UCSD-AML1 (cell line): ENCODE data around the gene SLC16A4.
"Not testable (repeated sequence)": the region's sequence is repeated elsewhere in the genome, so short reads cannot be mapped to it uniquely, and the experiment has no call there.

Experiments
- DNase-seq: peaks from one replicate; lab custom pipeline; 2025; ENCODE audit not compliant: unreplicated experiment; lab: John Stamatoyannopoulos, UW

SLC16A4 gene

GRCh38 chr1:110409316-110409715, 18.5 kb upstream of the SLC16A4 start:
- no peak for DNase-seq

- DNase-seq, result no peak
Measured at GRCh38 chr1:110408488-110408887, 17.7 kb upstream of the SLC16A4 start.

DNA sequence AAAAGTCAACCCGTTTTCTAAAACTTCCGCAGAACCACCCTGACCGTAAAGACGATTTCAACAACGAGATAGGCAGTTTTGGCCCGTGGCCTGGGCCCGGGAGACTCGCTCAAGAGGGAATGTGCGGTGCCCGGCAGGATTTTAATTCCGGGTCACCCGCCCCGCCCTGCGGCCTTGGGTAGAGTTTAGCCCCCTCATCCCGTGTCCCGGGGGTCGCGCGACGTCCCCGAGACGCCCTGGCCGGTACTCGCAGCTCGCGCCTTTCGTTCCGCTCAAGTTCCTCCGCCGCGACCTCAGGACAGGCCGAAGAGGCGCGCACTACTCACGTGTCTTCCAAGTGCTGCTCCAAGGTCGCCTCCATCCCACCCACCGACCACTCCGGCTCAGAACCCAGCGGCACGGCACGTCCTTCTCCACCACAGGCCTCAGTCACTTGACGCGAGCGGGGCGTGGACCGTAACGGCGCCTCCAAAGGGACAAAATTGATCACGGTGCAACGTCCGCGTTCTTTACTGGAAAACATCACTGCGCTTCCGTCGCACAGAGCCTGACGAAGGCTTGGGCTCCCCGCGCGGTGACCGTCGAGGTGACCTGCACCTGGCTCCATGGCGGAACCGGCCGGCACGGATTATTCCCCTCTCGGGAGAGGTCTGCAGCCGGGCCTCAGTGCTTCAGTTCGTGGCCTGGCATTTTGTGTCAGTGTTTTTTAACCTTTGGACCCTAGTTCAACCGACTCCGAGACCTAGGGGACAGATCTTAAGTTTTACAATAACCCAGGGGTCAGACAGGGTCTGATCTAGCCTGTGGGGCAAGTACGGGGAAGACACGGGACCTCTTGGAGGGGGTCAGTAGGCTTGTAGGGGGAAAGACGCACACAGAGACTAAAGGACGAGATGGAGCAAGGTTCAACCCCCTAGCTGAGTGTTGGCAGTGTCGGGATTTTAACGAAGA, 16.7 kb upstream of the SLC16A4 start, which contains the start of gene LAMTOR5:
Gene LAMTOR5 (minus strand): TSS at position 435 of the 951 bp plus-strand sequence. CDS start 74 bp downstream, at position 361.
- DNase-seq, result peak; percentile 94

DNA sequence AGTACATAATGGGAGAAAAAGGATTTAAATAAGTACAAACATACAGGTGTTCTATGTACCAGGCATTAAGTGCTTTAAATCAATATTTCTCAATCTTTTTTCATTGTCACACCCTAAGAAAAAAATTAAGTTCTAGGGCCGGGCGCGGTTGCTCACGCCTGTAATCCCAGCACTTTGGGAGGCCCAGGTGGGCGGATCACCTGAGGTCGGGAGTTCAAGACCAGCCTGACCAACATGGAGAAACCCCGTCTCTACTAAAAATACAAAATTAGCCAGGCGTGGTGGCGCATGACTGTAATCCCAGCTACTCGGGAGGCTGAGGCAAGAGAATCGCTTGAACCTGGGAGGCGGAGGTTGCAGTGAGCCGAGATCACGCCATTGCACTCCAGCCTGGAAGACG, 15.6 kb upstream of the SLC16A4 start:
- DNase-seq, result not testable (repeated sequence)

GRCh38 chr1:110404401-110404800, 13.6 kb upstream of the SLC16A4 start:
- DNase-seq, result no peak

DNA sequence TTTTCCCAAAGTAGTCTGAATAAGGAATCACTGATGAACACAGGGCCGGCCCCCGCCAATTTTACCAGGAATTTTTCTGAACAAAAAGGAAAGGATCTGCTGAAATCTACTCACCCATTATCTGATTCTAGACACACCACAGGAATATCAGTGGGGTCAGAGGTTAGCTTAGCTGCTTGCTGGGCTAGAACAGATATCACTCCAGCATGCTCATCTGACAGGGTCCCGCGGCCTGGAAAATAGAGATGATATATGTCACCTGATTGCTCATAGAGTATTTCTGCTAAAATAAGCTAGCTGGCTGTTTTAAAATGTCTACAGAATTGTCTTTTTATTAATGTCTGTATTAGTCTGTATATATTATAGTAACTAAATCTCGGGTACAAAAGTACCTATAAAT, 13.0 kb upstream of the SLC16A4 start:
- no peak for DNase-seq

DNA sequence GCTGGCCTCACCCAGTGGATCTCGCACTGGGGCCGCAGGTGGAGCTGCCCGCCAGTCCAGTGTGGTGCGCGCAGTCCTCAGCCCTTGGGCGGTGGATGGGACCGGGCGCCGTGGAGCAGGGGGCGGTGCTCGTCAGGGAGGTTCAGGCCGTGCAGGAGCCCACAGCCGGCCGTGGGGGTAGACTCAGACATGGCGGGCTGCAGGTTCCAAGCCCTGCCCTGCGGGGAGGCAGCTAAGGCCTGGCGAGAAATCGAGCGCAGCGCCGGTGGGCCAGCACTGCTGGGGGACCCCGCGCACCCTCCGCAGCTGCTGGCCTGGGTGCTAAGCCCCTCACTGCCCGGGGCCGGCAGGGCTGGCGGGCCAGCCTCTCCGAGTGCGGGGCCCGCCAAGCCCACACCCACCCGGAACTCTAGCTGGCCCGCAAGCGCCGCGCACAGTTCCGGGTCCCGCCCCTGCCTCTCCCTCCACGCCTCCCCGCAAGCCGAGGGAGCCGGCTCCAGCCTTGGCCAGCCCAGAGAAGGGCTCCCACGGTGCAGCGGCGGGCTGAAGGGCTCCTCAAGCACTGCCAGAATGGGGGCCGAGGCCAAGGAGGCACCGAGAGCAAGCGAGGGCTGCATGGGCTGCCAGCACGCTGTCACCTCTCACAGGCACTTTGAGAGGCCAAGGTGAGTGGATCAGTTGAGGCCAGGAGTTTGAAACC, 5.6 kb upstream of the SLC16A4 start:
- not testable (repeated sequence) for DNase-seq

- no peak for DNase-seq
Measured at GRCh38 chr1:110394493-110394820, 3.6 kb upstream of the SLC16A4 start.

DNA sequence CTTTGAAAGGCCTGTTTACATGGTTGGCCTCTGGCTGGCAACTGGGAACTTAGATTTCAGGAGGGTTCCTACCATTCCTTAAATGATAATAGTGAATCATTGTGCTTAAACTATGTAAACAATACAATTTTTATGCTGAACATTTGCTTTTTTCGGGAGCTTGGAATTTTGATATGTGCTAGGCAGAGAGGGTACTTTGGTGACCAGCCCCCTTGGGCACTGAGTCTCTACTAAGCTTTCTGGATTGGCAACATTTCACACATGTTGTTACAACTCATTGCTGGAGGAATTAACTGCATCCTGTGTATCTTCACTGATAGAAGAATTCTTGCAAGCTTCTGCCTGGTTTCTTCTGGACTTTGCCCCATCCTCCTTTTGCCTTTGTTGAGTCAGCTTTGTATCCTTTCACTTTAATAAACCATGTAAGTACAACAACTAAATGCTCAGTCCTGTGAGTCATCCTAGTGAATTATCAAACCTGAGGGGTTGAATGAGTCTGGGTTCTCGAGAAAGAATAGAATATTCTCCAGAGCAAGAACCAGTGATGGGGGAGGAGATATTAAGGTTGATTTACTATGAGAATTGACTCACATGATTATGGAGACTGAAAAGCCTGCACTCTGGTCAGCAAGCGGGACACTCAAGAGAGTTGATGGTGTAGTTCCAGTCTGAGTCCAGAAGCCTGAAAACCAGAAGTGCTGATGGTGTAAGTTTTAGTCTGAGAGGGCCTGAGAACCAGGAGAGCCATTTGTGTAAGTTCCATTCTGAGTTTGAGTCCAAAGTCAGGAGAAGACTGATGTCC, 3.1 kb upstream of the SLC16A4 start:
- DNase-seq, result no peak

DNA sequence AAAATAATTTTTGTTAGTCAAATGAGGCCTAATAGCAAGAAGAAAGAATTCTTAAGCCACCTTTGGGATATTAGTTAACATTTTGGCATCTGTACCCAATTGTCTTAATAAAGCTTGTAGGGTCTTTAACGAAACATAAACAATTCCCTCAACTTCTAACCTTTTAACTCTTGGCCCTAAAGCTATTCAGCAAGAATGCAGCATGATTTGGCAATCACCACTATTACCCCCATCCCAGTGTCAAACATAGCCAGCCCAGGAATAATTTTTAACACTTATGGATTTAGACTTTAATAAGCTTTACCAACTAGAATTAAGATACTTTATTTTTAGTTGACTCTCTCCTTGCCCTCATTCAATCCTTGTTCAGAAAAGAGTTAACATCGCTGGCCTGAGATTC, 2.5 kb upstream of the SLC16A4 start:
- DNase-seq, result no peak

DNA sequence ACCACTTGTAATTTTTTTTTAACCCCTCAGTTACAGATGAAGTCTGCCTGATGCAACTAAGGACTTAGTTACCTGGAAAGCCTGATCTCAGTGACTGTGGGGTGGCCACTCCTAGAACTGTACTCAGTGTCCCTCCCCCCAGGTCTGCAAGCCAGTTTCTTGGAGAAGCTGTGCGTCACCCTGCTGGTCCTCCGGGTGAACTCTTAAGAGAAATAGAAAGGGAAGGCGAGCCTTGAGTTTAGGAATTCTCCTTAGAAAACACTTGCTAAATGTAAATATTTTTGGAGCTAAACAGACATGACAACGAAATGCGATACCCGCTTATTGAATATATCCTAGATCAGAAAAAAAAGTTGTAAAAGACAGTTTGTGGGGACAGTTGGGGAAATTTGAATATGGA, 730 bp downstream of the SLC16A4 start:
- DNase-seq, result no peak

DNA sequence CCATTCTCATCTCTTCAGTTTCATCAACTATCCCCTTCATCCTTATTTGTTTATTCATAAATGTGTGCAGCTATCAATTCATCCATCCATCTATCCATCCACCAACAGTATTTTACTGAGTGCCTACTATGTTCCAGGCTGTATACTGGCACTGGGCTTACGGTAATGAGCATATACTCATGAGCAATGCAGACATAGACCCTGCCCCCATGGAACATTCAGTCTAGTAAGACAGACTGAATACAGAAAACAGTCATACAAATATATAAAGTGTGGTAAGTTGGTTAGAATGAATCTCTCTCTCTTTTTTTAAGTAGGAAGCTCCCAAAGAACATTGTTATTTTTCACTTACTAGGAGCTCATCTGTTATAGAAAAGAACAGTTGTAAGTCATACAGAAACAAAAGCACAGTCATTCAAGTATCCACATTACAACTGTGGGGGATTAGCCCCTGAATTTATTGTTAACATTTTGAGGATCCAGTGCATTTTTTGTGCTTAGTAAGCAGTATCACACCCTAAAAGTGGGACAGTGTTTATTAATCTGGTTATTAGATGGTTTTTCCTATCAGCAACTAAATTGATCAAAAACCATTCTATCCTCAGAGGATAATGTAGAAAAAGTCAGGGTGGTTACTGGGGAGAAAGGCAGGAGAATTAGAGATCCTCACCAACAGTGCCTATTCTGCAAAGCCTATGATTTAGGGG, 3.6 kb downstream of the SLC16A4 start:
- DNase-seq, result no peak

GRCh38 chr1:110385369-110385768, 5.5 kb downstream of the SLC16A4 start:
- DNase-seq, result no peak

DNA sequence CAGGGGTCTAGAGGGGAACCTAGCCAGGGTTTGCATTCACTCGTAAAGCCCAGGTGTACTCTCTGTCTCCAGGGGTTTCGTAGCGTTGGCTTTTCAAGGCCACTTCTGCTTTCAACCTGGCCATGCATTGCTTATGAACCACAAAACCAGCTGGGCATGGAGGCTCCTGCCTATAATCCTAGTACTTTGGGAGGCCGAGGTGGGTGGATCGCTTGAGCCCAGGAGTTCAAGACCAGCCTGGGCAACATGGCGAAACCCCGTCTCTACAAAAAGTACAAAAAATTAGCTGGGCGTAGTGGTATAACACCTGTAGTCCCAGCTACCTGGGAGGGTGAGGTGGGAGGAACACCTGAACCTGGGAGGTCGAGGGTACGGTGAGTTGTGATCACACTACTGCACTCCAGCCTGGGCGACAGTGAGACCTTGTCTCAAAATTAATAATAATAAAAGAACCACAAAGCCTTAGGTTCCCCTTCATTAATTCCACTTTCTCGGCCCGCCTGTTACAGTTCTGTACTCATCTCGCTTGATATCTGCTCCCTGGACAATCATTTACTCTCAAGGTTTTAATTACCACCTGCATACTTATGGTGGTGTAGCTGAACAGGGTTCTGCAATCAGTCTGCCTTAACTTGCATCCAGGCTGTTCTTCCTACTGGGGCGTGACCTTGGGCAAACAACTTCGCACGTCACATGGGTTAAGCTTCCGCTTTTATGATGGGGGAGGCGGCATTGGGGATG, 6.1 kb downstream of the SLC16A4 start:
- DNase-seq, result no peak

DNA sequence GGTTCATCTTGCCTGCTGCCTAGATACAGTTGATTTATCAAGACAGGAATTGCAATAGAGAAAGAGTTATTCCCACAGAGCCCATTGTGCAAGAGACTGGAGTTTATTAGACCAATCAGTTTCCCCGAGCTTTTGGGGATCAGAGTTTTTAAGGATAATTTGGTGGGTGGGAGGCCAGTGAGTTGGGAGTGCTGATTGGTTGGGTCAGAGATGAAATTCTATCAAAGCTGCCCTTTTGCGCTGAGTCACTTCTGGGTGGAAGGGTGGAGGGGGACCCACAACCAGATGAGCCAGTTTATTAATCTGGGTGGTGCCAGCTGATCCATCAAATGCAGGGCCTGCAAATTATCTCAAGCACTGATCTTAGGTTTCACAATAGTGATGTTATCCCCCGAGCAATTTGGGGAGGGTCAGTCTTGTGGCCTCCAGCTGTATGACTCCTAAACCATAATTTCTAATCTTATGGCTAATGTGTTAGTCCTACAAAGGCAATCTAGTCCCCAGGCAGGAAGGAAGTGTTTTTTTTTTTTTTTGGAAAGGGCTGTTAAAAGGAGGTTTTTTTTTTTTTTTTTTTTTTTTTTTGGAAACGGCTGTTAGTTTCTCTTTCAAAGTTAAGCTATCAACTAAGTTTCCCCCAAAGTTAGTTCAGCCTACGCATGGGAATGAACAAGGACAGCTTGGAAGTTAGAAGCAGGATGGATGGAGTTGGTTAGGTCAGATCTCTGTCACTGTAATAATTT, 7.4 kb downstream of the SLC16A4 start:
- DNase-seq, result peak; percentile 15

DNA sequence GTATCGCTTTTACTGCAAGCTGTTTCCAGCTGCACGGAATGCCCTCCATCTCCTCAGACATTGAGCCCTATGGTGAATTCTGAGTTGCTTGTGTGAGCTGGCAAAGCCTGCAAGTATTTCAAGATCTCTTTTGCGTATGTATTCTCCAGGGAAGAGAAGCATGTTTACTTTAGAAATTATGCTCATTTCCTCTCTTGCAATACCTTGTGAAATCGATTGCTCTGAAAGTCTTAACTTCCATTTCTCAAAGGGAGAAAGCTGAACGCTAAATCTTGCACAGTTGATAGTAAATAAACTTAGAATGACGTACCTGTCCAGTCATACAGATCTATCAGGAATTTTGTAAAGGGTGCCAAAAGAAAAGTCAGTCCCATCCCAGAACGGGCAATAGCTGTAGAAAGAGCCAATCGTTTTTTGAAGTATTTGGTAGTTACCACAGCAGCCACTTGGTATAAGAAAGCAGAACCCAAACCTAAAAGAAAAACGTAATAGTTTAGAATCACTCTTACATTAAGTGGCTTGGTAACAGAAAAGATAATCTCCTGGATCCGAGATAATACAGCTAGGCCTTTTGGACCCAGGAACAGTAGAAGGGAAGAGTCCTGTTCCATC, 10.0 kb downstream of the SLC16A4 start:
- DNase-seq, result no peak

DNA sequence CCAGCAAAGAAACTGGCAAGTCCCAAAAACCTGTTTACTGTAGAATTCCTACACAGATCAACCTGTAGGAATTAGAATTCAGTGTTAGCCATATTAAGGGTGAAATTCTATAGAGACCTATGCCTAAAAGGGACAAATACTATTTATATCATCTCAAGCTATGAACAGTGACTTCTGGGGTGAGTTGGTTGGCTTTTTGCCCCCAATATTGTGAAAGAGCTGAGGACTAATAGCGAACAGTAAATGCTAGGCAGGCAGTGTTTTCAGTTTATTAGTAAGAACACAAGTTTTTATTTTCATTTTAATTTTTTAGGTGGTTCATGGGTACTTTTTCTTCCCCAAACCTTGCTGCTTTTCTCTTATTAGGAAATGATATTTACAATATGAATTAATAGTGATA, 15.3 kb downstream of the SLC16A4 start:
- DNase-seq, result no peak

DNA sequence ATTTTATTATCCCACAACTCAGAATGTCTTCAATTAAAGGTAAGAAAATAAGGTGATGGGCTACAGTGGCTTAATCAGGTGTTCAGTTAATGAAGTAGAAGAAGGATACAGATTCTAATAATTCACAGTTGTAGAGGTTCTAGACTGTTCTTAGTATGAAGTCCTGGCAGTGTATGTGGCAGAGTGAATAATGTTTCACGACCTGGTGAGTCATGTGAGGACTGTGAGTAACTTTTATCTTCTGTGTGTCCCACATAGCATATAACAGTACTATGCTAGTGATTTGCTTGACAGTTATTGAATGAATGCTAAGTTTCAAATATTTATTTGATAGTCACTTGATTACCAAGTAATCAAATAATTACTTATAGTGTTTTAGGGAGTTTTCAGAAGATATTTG, 20.0 kb downstream of the SLC16A4 start:
- no peak for DNase-seq

DNA sequence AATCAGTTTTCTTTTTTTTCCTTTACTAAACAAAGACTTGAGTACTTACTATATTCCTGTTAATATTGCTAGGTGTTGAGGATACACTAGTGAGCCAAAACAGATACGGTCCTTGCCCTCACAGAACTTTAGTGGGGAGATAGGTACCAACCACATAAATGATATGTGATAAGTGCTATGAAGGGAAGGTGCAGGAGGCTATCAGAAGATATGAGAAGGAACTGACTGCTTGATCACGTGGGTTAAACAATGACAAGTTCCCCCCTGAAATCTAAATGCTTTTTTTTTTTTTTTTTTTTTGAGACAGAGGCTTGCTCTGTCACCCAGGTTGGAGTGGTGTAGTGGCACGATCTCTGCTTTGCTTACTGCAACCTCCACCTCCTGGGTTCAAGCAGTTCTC, 26.6 kb downstream of the SLC16A4 start:
- no peak for DNase-seq
